ENCODE results near the gene RASIP1.

- no peak for TF ChIP-seq POLR2A (IDR thresholded peaks at IDR 0.05)
- no peak for TF ChIP-seq CTCF (IDR thresholded peaks at IDR 0.05)
These were observed 5.7 kb upstream of the RASIP1 start for GRCh38 chr19:48746110-48746509.
